Keratinocyte (primary cell): ENCODE measurements around the gene BRAT1. TPM values are rescaled to one million over a fixed set of nuclear protein-coding genes. Genes with fewer than 3 reads are reported as not detected.

Experiments used
- DNase-seq: peaks from one replicate; pipeline ENCODE4 v3.0.0-alpha.2; 2011; ENCODE audit warnings: low read depth, missing footprints, low spot score
- FAIRE-seq: peaks from 2 replicates; lab custom pipeline; 2011; peaks lifted over from hg19 to GRCh38; lab: Jason Lieb, UNC
- H2AFZ ChIP-seq: 2 replicates; pipeline ENCODE4 v1.6.0; 2012; ENCODE audit warnings: low read length, control low read depth, inconsistent platforms; ENCODE audit not compliant: control insufficient read depth
- H3K27ac ChIP-seq: 2 replicates; pipeline ENCODE4 v1.5.1; 2011; ENCODE audit warnings: low read length; ENCODE audit not compliant: control insufficient read depth, insufficient read depth
- H3K27me3 ChIP-seq: 3 replicates; pipeline ENCODE4 v1.6.0; 2011; ENCODE audit warnings: low read length; ENCODE audit not compliant: control insufficient read depth, insufficient read depth; ENCODE audit errors: extremely low read depth
- H3K36me3 ChIP-seq, 2 experiments: 2 replicates in 1 of 2; 3 replicates in 1 of 2; pipeline ENCODE4 v1.5.1; 2011; ENCODE audit warnings: low read length in 2 of 2, mild to moderate bottlenecking in 1 of 2; ENCODE audit not compliant: control insufficient read depth in 2 of 2, insufficient read depth in 2 of 2; ENCODE audit errors: extremely low read depth in 1 of 2
- H3K4me1 ChIP-seq: 3 replicates; pipeline ENCODE4 v1.5.1; 2011; ENCODE audit warnings: low read length; ENCODE audit not compliant: control insufficient read depth, insufficient read depth; ENCODE audit errors: extremely low read depth
- H3K4me2 ChIP-seq: 3 replicates; pipeline ENCODE4 v1.6.0; 2011; ENCODE audit warnings: low read depth, low read length; ENCODE audit not compliant: control insufficient read depth, insufficient read depth; ENCODE audit errors: extremely low read depth
- H3K4me3 ChIP-seq, 3 experiments: fragments of 200-600 bp in 1 of 3; sonication (generic) in 1 of 3; 2 replicates in 2 of 3; 3 replicates in 1 of 3; pipeline ENCODE4 v1.5.1; 2011 to 2016; ENCODE audit warnings: low read length in 3 of 3, mild to moderate bottlenecking in 3 of 3, control low read depth in 2 of 3, inconsistent platforms in 1 of 3, low read depth in 1 of 3, mixed read lengths in 1 of 3, mixed run types in 1 of 3, moderate library complexity in 1 of 3; ENCODE audit not compliant: control insufficient read depth in 2 of 3, insufficient read depth in 2 of 3; ENCODE audit errors: extremely low read depth in 1 of 3
- H3K79me2 ChIP-seq: 2 replicates; pipeline ENCODE4 v1.6.0; 2012; ENCODE audit warnings: low read length; ENCODE audit not compliant: control insufficient read depth, insufficient read depth
- H3K9ac ChIP-seq: 3 replicates; pipeline ENCODE4 v1.6.0; 2011; ENCODE audit warnings: low read length; ENCODE audit not compliant: control insufficient read depth, insufficient read depth; ENCODE audit errors: extremely low read depth
- H3K9me1 ChIP-seq: 3 replicates; pipeline ENCODE4 v1.6.0; 2011; ENCODE audit warnings: low read length; ENCODE audit not compliant: control insufficient read depth, insufficient read depth; ENCODE audit errors: extremely low read depth
- H3K9me3 ChIP-seq: 2 replicates; pipeline ENCODE4 v1.5.1; 2012; ENCODE audit warnings: low read depth, low read length; ENCODE audit not compliant: control insufficient read depth
- H4K20me1 ChIP-seq: 3 replicates; pipeline ENCODE4 v1.6.0; 2011; ENCODE audit warnings: low read length; ENCODE audit not compliant: control insufficient read depth, insufficient read depth; ENCODE audit errors: extremely low read depth
- CTCF ChIP-seq, 3 experiments: IDR thresholded peaks in 1 of 3; conservative IDR thresholded peaks in 1 of 3; optimal IDR thresholded peaks in 1 of 3; 2 replicates in 2 of 3; 3 replicates in 1 of 3; pipeline versions ENCODE3 to v1.5.1; 2011; ENCODE audit warnings: low read length in 3 of 3, mild to moderate bottlenecking in 3 of 3, moderate library complexity in 2 of 3, control low read depth in 1 of 3, inconsistent platforms in 1 of 3; ENCODE audit not compliant: insufficient read depth in 2 of 3; ENCODE audit errors: extremely low read depth in 1 of 3
- EZH2 ChIP-seq: IDR thresholded peaks from one replicate; pipeline ENCODE4 v1.6.1; 2012; ENCODE audit warnings: inconsistent platforms, mild to moderate bottlenecking, low read length, moderate library complexity
- dilution Hi-C: fragments of 300-500 bp; cut with MboI; formaldehyde crosslinking; loops from one replicate; pipeline ENCODE4 v1.7.0; 2020; ENCODE audit warnings: low sequenced_read_pairs; ENCODE audit not compliant: extremely low pct_ligation_motif_present
- polyA plus RNA-seq, 5 experiments: library from polyadenylated mRNA; depleted of rRNA in 3 of 5; stranded (reverse) in 3 of 5; stranded (forward) in 1 of 5; unstranded in 1 of 5; fragments of >200 nt; gene quantifications; 1 replicate in 1 of 5; 2 replicates in 3 of 5; 3 replicates in 1 of 5; pipeline versions ENCODE4 v1.2.1 to v1.2.3, GENCODE V29; 2011 to 2012; ENCODE audit warnings: missing spikeins in 2 of 5, low read depth in 1 of 5, low replicate concordance in 1 of 5

Gene BRAT1
- polyA plus RNA-seq, 1 donor (not counting 4 experiments of a cell fraction or from before 2014, with no cell fraction given): 6.4 TPM

DNA sequence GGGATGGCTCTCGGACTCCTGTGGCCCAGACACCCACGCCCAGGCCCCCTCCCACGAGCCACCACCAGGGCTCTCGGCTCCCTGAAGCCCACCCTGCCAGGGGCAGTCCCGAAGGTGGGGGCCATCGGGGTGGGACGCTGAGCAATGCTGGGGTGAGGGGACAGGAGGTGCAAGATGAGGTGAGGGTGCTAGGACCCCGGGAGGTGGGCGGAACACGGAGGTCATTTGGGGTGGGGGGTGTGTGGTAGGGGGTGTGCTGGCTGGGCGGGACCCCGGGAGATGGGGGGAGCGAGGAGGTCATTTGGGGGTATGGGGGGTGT, 52.7 kb downstream of the BRAT1 start:
- Histone ChIP-seq H3K9ac (no peak overlapping the region), H3K27ac (no peak overlapping the region), H3K36me3 (no peaks in the 10 kb centered on the region), H2AFZ (no peak overlapping the region), H3K4me1 (no peaks in the 10 kb centered on the region), H3K79me2 (no peaks in the 10 kb centered on the region), H3K27me3 (peaks cover 28% of the 10 kb centered on the region), H3K9me1 (no peaks in the 10 kb centered on the region), H3K4me3 (no peak overlapping the region), H3K4me2 (no peak overlapping the region), H3K9me3 (no peaks in the 10 kb centered on the region), H4K20me1 (no peaks in the 10 kb centered on the region)
- TF ChIP-seq CTCF (optimal IDR thresholded peaks at IDR 0.05 in 1 of 3, IDR thresholded peaks at IDR 0.05 in 1 of 3, conservative IDR thresholded peaks at IDR 0.05 in 1 of 3; ENCODE audit: extremely low read depth in 1 of 3, insufficient read depth in 2 of 3, low read length in 3 of 3) (no peak), EZH2 (no peak)
- DNase-seq (no peak), FAIRE-seq (no peak)
- dilution Hi-C loops: no loop called here

- FAIRE-seq (no peak), DNase-seq (no peak)
- H3K9me1 ChIP-seq: no peaks in the 10 kb centered on the region
- dilution Hi-C loops: no loop called here
- no peak overlapping the region for H3K27ac ChIP-seq
- H3K36me3 ChIP-seq: no peaks in the 10 kb centered on the region
- H3K9me3 ChIP-seq: no peaks in the 10 kb centered on the region
- H3K4me3 ChIP-seq: no peak overlapping the region
- H3K4me2 ChIP-seq: no peak overlapping the region
- H2AFZ ChIP-seq: no peak overlapping the region
- no peak for TF ChIP-seq CTCF (optimal IDR thresholded peaks at IDR 0.05 in 1 of 3, IDR thresholded peaks at IDR 0.05 in 1 of 3, conservative IDR thresholded peaks at IDR 0.05 in 1 of 3; ENCODE audit: extremely low read depth in 1 of 3, insufficient read depth in 2 of 3, low read length in 3 of 3)
- no peak for TF ChIP-seq EZH2
- peaks cover 31% of the 10 kb centered on the region for H3K27me3 ChIP-seq
- H3K4me1 ChIP-seq: no peaks in the 10 kb centered on the region
- no peak overlapping the region for H3K9ac ChIP-seq
- H4K20me1 ChIP-seq: no peaks in the 10 kb centered on the region
- H3K79me2 ChIP-seq: no peaks in the 10 kb centered on the region
Observed at GRCh38 chr7:2501947-2502646, 53.2 kb downstream of the BRAT1 start.
